Measurements from ENCODE around the gene ECPAS.

DNA sequence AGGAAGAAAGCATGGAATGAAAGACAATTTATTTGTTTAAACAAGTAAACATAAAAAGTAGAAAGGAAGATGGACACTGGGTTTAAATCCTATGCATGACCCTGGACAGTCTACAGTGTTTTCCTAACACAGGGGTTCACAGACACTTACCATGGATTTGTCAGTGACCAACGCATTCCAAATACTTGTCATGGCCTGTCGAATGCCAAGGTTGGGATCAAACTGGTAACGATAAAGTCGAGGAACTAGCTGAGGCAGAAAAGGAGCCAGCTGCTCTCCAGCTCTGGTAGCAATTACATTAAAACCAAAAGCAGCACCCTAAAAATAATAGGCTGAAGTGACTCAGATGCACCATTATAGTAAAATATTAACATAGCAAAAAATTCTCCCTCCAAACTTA, 94.8 kb downstream of the ECPAS start:
- TF ChIP-seq, protein P1, sequence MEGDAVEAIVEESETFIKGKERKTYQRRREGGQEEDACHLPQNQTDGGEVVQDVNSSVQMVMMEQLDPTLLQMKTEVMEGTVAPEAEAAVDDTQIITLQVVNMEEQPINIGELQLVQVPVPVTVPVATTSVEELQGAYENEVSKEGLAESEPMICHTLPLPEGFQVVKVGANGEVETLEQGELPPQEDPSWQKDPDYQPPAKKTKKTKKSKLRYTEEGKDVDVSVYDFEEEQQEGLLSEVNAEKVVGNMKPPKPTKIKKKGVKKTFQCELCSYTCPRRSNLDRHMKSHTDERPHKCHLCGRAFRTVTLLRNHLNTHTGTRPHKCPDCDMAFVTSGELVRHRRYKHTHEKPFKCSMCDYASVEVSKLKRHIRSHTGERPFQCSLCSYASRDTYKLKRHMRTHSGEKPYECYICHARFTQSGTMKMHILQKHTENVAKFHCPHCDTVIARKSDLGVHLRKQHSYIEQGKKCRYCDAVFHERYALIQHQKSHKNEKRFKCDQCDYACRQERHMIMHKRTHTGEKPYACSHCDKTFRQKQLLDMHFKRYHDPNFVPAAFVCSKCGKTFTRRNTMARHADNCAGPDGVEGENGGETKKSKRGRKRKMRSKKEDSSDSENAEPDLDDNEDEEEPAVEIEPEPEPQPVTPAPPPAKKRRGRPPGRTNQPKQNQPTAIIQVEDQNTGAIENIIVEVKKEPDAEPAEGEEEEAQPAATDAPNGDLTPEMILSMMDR (IDR thresholded peaks at IDR 0.05): no peak
- no peak for TF ChIP-seq POLR2A (IDR thresholded peaks at IDR 0.05)
